Gastrocnemius medialis (tissue), 4 donors: ENCODE data around the gene UCN3.
"Not testable (repeated sequence)": the region's sequence is repeated elsewhere in the genome, so short reads cannot be mapped to it uniquely, and the experiment has no call there.

ENCODE experiments used
- CTCF ChIP-seq, 5 experiments: fragments of 450-650 bp in 3 of 5; fragments of 200-600 bp in 2 of 5; sonication (generic) in 2 of 5; IDR thresholded peaks in 4 of 5; conservative IDR thresholded peaks in 1 of 5; 1 replicate in 4 of 5; 2 replicates in 1 of 5; pipeline ENCODE4 v1.5.1; 2016 to 2019; ENCODE audit warnings: antibody characterized with exemption in 5 of 5, mild to moderate bottlenecking in 3 of 5, moderate library complexity in 3 of 5
- POLR2A ChIP-seq, 2 donors: fragments of 450-650 bp; IDR thresholded peaks; one replicate each; pipeline ENCODE4 v1.6.1; 2017; ENCODE audit warnings: antibody characterized with exemption in 2 of 2, mild to moderate bottlenecking in 2 of 2, moderate library complexity in 2 of 2

- not testable (repeated sequence) for TF ChIP-seq CTCF (IDR thresholded peaks at IDR 0.05 in 4 of 5, conservative IDR thresholded peaks at IDR 0.05 in 1 of 5); POLR2A (IDR thresholded peaks at IDR 0.05)
These were observed 15.6 kb downstream of the UCN3 start for GRCh38 chr10:5380395-5380794.
